GM18907 (cell line): ENCODE measurements around the gene EDC3.
"Not testable (repeated sequence)": the region's sequence is repeated elsewhere in the genome, so short reads cannot be mapped to it uniquely, and the experiment has no call there.

Experiments
- ATAC-seq: cut with Tn5 transposase; IDR thresholded peaks from one replicate; pipeline ENCODE4 v1.9.1; 2021; ENCODE audit warnings: mild to moderate bottlenecking, moderate library complexity; ENCODE audit not compliant: unreplicated experiment

Gene EDC3

GRCh38 chr15:74653426-74654102 is 42.3 kb downstream of the EDC3 start:
- no peak for ATAC-seq

GRCh38 chr15:74651242-74651741 is 44.5 kb downstream of the EDC3 start:
- no peak for ATAC-seq

DNA sequence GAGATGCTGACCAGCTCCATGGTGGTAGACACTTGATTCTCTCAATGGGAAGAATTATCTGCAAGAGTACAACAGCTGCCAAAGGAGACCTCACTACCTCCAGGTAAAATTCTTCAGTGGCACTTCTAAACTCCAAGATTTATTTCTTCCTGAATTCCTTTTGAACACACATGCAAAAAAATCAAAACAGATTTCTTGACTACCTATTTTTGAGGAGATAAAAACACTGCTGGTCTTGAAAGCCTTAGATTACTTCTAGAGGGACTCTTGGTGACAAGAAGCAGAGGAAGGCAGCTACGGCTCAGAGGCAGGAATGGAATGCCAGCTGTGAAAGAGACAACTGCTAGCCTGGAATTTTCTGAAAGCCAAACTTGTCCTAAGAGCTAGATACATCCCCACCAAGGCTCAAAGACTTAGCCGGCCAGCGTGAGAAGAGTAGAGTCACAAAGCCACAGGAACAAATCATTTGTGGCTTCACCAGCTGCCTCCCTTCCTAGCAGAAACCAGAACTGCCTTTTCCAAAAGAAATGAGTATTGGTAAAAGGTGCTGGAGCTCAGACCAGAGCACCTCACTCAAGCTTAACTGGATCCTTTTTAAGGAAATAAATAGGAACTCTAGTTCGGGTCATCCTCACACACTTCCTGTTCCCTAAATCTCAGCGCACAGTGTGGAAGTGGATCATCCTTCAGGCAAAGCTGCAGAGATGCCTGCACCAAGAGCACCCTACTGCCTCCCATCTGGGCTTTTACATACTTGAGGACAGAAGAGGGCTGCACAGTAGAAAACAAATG is 47.6 kb downstream of the EDC3 start:
- ATAC-seq, result no peak

- no peak for ATAC-seq
Measured at GRCh38 chr15:74646480-74646879, 49.3 kb downstream of the EDC3 start.

GRCh38 chr15:74643665-74644204 is 52.1 kb downstream of the EDC3 start:
- no peak for ATAC-seq

- no peak for ATAC-seq
Measured at GRCh38 chr15:74642734-74643664, 52.8 kb downstream of the EDC3 start.

- ATAC-seq, result no peak
Measured at GRCh38 chr15:74642348-74642733, 53.5 kb downstream of the EDC3 start.

- no peak for ATAC-seq
Measured at GRCh38 chr15:74641151-74641550, 54.7 kb downstream of the EDC3 start.

GRCh38 chr15:74636984-74637383 is 58.8 kb downstream of the EDC3 start:
- ATAC-seq, result no peak

- no peak for ATAC-seq
Measured at GRCh38 chr15:74635228-74635627, 60.6 kb downstream of the EDC3 start.

DNA sequence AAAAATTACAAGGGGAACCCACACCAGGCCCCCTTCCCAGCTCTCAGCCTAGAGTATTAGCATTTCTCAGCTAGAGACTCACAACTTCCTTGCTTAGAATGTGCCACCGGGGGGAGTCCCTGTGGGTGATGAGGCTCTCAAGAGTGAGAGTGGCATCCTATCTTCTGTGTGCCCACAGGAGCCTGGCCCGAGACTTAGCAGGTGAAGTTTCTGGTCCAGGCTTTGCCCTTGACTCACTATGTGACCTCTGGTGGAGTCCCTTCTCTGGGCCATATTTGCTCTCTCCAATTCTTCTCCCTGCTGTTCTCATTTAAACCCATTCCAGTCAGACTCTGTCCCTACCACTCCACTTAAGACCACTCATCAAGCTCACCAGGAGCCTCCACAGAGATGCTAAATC is 62.0 kb downstream of the EDC3 start:
- no peak for ATAC-seq

DNA sequence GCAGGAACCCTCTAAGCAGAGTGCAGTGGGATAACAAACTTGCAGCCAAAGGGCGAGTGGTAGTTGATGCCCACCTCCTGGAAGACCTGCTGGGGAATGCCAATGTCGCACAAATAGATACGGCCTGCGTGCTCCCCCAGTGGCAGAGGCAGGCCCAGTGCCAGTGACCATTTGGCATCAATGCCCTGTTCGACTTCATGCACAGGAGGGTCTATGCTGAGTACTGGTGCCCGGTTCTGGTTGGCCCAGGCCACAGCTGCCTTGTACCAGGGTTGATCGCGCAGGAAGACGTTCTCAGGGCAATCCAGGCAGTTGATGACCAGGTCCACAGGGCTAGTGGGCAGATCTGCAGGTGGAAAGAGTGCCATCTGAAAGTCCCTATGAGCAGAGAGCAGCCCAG is 63.2 kb downstream of the EDC3 start:
- ATAC-seq, result no peak

GRCh38 chr15:74631935-74632560 is 63.8 kb downstream of the EDC3 start:
- no peak for ATAC-seq

DNA sequence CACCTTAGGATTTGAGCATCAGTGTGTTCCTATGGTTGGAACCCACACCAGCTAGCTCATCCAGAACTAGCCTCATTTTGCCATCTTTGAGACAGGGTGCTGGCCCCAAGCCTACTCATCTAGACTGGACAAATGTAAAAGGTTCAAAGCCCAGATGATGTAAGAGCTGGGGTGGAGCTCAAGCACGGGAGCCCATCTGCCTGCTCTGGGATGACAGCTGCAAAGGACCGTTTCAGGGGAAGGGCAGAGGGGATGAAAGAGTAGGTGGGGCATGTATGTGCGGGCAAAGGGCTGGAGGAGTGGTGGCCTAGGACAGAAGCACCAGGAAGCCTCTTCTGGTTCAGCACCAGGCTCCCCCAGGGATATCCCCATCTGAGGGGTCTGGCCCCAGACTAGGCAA is 64.4 kb downstream of the EDC3 start:
- no peak for ATAC-seq

DNA sequence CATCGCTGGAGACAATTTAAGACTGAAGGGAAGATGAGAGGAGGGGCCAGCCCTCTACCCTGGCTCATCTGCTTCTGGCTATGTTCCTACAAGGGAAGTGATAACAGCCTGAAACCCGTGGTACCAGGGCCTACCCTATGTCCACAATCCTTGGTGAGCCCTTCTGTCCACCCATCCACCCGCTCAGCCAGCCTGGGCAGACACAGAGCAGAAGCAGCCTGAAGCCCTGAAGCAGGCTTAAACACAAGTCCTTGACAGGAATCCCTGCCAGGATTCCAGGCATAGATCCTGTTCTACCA is 64.8 kb downstream of the EDC3 start:
- ATAC-seq, result no peak

DNA sequence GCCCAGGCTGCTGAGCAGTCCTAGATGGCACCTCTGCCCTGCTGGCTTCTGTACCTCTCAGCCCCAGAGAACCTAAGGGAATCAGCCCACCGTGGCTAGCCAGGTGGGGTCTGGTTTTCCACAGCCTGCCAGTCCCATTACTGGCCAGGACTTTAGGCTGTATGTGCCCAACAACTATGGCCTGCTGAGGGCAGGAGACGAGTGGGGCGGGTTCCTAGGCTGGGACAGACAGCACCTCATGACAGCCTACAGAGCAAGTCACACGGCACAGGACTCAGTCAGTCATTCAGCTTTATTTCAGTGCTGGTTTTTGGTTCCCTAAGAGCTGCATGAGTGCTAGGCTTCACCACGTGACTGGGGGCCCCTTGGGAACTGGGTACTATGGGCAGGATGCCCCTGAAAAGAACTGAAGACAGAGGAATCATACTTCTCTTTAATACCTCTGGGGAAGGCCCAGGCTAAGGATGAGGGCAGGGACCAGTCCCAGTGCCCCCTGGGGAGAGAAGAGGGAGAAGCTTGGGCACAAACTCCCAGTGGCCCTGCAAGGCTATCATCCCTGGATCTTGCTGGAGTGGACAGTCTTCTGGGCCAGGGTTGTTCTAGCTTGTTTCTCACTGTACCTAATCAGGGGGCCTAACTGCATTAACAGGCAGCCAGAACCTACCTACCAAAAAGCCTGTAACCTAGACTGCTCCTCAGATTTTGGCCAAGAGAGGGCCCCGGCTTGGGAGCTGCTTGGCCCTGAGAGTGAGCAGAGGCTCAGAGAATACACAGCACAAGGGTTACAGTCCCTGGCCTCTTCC is 65.3 kb downstream of the EDC3 start:
- no peak for ATAC-seq

- not testable (repeated sequence) for ATAC-seq
Measured at GRCh38 chr15:74629696-74630095, 66.1 kb downstream of the EDC3 start.

GRCh38 chr15:74628949-74629348 is 66.9 kb downstream of the EDC3 start:
- ATAC-seq, result no peak

DNA sequence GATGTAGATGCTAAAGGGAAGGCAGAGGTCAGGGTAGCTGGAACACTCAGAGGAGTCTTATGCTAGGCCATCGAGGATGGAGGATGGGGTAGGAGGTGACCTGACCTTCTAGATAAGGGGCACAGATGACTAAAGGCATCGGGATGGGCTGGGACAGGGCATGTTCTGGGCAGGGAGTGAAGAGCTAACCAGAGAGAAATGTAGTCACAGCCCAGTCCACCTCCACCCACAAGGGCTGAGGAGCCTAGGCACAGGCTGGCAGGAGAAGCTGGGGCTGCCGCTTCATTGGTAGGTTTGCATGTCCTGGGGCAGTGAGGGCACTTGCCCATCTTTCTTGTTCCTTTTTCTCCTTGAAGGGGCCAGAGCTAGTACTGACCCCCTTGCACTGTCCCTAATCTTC is 67.6 kb downstream of the EDC3 start:
- ATAC-seq, result no peak

DNA sequence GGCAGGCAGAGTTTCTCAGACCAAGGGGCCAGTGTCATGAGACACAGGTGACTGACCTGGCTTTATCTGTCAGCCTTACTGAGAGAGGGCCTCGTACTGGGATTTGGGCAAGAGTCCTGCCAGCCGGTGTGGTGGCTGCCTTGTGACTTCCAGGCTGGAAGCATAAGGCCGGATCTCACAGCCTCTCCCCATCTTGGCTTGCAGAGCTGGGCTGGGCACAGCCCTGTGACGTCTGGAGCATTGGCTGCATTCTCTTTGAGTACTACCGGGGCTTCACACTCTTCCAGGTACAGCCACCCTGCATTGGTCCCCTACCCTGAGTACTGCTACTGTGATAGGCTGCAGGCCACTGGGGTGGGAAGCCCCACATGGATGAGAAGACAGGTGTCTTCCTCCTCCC is 68.1 kb downstream of the EDC3 start:
- no peak for ATAC-seq
